Stomach smooth muscle (tissue), 2 donors: ENCODE data around the gene HACL1.

ENCODE experiments used
- H3K27ac ChIP-seq: one replicate; pipeline ENCODE4 v1.7.0; 2013; ENCODE audit warnings: mild to moderate bottlenecking, low read length, inconsistent platforms
- H3K27me3 ChIP-seq, 2 donors: one replicate each; pipeline ENCODE4 v1.7.0; 2013; ENCODE audit warnings: low read length in 2 of 2; ENCODE audit not compliant: insufficient read depth in 2 of 2, control insufficient read depth in 1 of 2
- H3K36me3 ChIP-seq, 2 donors: one replicate each; pipeline ENCODE4 v1.7.0; 2013; ENCODE audit warnings: low read length in 2 of 2; ENCODE audit not compliant: control insufficient read depth in 2 of 2, insufficient read depth in 2 of 2
- H3K4me1 ChIP-seq: one replicate; pipeline ENCODE4 v1.7.0; 2013; ENCODE audit warnings: low read length; ENCODE audit not compliant: control insufficient read depth, insufficient read depth
- H3K4me3 ChIP-seq, 2 donors: one replicate each; pipeline ENCODE4 v1.7.0; 2013; ENCODE audit warnings: low read length in 2 of 2
- H3K9ac ChIP-seq, 2 donors: one replicate each; pipeline ENCODE4 v1.7.0; 2013; ENCODE audit warnings: low read length in 2 of 2, mild to moderate bottlenecking in 1 of 2
- H3K9me3 ChIP-seq, 2 donors: one replicate each; pipeline ENCODE4 v1.7.0; 2013; ENCODE audit warnings: low read length in 2 of 2; ENCODE audit not compliant: control insufficient read depth in 2 of 2
- donor health status: healthy.
- donor health status: Pancreatic carcinoma.

Gene HACL1

DNA sequence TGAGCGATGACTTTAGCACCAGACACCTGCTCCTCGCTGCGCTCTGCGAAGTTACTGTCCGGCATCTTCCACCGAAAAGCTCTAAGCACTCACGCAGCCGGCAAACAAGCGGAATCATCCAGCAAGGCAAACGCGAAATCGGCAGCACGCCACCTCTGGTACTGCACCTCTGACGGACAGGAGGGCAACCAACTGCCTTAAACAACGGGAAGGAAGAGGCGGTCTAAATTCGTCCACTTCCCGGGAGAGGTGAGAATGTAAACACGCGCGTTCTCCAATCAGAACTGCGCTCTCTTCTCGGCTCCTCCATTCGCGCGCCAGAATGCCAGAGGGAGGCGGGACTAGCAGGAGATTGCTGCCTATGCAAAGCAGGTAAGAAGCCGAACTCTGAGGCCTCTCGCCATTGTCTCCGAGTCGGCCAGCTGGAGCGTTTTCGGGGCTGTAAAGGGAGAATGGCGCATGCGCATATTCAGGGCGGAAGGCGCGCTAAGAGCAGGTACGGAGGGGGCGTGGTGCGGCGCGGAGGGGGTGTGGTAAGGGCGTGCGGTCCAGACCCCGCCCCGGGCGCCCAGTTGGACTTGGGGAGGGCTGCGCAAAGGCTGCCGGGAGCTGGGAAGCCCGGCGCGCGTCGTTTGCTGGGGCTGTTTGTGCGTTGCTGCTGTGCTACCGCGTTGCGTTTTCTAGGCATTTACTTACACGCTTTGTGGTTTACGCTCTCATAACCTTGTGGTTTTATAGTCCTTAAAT is at the start of gene HACL1, which contains the start of gene BTD:
Gene HACL1, minus strand, starts transcription at position 171 of the 747 bp plus-strand sequence. Its CDS starts 106 bp downstream, at position 65.
Gene BTD, plus strand, starts transcription at position 347 of the 747 bp plus-strand sequence. CDS start 33,695 bp downstream, outside the sequence.
- Histone ChIP-seq H3K9me3 (no peaks in the 10 kb centered on the region), H3K4me1 (peaks cover 22% of the 10 kb centered on the region), H3K27ac (peak within 1 kb of the TSS; percentile 84), H3K36me3 (peaks cover 6 to 11% of the 10 kb centered on the region in 2 donors), H3K27me3 (no peaks in the 10 kb centered on the region), H3K9ac (peak within 1 kb of the TSS; percentile 74 to 96), H3K4me3 (peak within 1 kb of the TSS; percentile 75 to 100)

GRCh38 chr3:15649858-15650257 is 48.5 kb upstream of the HACL1 start:
- Histone ChIP-seq H3K9me3 (no peaks in the 10 kb centered on the region), H3K27ac (no peak overlapping the region), H3K27me3 (no peaks in the 10 kb centered on the region), H3K4me3 (no peak overlapping the region), H3K4me1 (peaks cover 28% of the 10 kb centered on the region), H3K9ac (no peak overlapping the region), H3K36me3 (peaks cover 0 to under 1% of the 10 kb centered on the region in 2 donors)

DNA sequence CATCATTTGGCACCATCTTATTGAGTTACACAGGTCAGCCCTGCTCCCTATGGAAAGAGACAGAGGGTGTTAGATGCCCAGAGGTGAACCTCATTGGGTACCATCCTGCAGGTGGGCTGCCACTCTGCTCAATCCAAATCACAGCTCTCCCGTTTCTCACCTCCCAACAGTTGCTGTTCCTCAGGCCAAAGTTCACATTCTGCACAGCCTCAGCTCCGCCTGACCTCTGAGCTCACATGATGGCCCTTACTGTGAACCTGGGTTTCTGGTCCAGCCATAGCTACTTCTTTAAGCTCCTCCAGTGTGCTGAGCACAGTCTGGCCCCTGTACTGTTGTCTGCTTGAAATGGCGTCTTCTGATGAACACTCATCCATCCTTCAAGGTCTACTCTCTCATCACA is 48.0 kb upstream of the HACL1 start:
- Histone ChIP-seq H3K4me3 (no peak overlapping the region), H3K27ac (no peak overlapping the region), H3K36me3 (peaks cover 0 to 6% of the 10 kb centered on the region in 2 donors), H3K9ac (no peak overlapping the region), H3K27me3 (no peaks in the 10 kb centered on the region), H3K9me3 (no peaks in the 10 kb centered on the region), H3K4me1 (peaks cover 28% of the 10 kb centered on the region)

GRCh38 chr3:15647611-15648167 is 46.3 kb upstream of the HACL1 start:
- H3K4me1 ChIP-seq = peaks cover 25% of the 10 kb centered on the region
- H3K36me3 ChIP-seq = peaks cover 0 to 8% of the 10 kb centered on the region in 2 donors
- H3K9ac ChIP-seq = no peak overlapping the region
- H3K27ac ChIP-seq = peak overlapping the region; percentile 70
- no peak overlapping the region for H3K4me3 ChIP-seq
- H3K9me3 ChIP-seq = no peaks in the 10 kb centered on the region
- no peaks in the 10 kb centered on the region for H3K27me3 ChIP-seq

- Histone ChIP-seq H3K27ac (peak overlapping the region; percentile 70), H3K9me3 (no peaks in the 10 kb centered on the region), H3K9ac (peak overlapping the region in 1 of 2 donors; percentile 51), H3K4me1 (peaks cover 25% of the 10 kb centered on the region), H3K27me3 (no peaks in the 10 kb centered on the region), H3K36me3 (peaks cover 3 to 9% of the 10 kb centered on the region in 2 donors), H3K4me3 (peak overlapping the region; percentile 36 to 44)
Measured at GRCh38 chr3:15646851-15647511, 45.6 kb upstream of the HACL1 start.

DNA sequence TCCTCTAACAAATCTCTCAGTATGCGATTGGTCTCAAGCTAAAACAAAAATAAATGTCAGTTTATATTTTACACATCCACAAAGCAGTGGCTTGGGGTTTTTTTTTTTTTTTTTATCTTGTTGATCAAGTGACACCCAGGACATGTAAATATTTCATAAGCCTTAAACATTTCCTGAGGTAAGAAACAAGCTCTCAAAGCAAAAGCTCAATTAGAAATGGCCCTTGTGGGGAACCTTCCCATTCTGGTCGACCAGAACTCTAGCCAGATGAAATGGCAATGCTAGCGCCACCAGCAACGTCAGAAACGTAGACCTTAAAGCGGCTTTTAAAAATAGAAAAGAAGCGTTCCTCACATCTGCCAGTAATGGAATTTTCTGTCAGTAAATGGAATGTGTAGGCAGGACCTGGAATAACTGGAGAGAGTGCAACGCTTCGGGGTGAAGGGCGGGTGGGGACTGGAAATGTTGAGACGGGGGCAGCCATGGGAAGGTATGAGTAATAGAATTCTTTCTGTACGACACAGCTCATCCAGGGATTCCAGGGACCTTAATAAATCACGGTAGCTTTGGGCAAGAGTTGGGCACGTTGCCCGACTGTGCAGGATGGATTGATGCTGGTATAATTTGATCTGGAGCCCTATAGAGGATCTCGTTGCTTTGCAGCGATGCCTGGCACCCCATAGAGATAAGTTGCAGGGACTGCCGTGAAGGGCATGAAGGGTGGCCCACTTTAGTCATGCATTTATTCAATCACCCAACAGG is 44.6 kb upstream of the HACL1 start:
- Histone ChIP-seq H3K27ac (peak overlapping the region; percentile 70), H3K9me3 (no peaks in the 10 kb centered on the region), H3K4me3 (peak overlapping the region; percentile 16 to 36)

GRCh38 chr3:15645246-15645645 is 43.9 kb upstream of the HACL1 start:
- H3K27ac ChIP-seq = peak overlapping the region; percentile 70
- peak overlapping the region in 1 of 2 donors; percentile 48 for H3K9ac ChIP-seq
- no peaks in the 10 kb centered on the region for H3K27me3 ChIP-seq

More for the DNA sequence above, 44.6 kb upstream of the HACL1 start:
- H3K36me3 ChIP-seq = peaks cover 6 to 12% of the 10 kb centered on the region in 2 donors
- H3K4me1 ChIP-seq = peaks cover 25% of the 10 kb centered on the region
- H3K27me3 ChIP-seq = no peaks in the 10 kb centered on the region
- H3K9ac ChIP-seq = peak overlapping the region in 1 of 2 donors; percentile 48

DNA sequence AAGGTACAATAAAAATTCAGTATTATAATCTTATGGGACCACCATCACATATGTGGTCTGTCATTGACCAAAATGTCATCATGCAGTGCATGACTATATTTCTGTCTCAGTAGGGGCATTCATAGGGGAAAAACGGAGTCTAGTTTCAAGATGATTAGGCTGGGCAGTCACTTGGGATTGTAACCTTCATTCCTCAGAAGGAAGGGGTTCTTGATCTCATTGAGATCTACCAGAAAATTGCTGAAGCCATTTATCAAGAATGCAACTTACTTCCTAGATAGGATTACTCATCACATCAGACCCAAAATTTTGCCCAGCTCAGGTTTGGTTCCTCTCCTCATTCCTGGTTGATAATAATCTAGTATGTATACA is 37.5 kb upstream of the HACL1 start:
- H3K4me1 ChIP-seq = peaks cover 36% of the 10 kb centered on the region
- no peaks in the 10 kb centered on the region for H3K9me3 ChIP-seq
- no peak overlapping the region for H3K9ac ChIP-seq
- no peak overlapping the region for H3K4me3 ChIP-seq
- peaks cover 4 to 6% of the 10 kb centered on the region in 2 donors for H3K36me3 ChIP-seq
- no peaks in the 10 kb centered on the region for H3K27me3 ChIP-seq
- peak overlapping the region; percentile 86 for H3K27ac ChIP-seq

More at GRCh38 chr3:15645246-15645645, 43.9 kb upstream of the HACL1 start:
- Histone ChIP-seq H3K4me3 (no peak overlapping the region), H3K36me3 (peaks cover 6 to 12% of the 10 kb centered on the region in 2 donors), H3K4me1 (peaks cover 25% of the 10 kb centered on the region), H3K9me3 (no peaks in the 10 kb centered on the region)

DNA sequence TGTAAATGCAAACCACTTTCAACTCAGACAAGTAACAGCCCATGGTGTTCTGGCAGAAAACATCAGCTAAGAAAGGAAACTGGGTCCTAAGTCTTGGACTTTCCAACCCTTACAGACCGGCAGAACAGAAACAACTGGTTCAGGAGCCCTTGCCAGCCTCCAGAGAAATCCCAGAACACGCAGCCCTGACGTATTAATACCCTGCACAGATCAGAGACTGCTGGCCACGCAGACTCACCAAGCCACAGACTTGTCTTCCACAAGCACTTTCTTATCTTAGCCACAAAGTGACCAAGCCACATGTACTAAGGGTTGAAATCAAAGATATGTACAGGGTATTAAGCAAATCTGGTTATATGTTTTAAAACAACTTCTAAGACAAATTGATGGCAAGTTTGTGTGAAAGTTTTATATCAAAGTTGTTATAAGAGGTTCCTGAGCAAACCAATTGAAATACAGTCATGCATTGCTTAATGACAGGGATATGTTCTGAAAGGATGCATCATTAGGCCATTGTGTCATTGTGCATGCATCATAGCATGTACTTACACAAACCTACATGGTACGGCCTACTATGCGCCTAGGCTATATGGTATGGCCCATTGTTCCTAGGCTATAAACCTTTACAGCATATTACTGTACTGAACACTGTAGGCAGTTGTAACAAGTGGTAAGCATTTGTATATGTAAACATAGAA is 37.0 kb upstream of the HACL1 start:
- Histone ChIP-seq H3K27ac (peak overlapping the region; percentile 86), H3K9ac (no peak overlapping the region), H3K4me1 (peaks cover 39% of the 10 kb centered on the region), H3K36me3 (peaks cover 4 to 6% of the 10 kb centered on the region in 2 donors), H3K27me3 (no peaks in the 10 kb centered on the region), H3K4me3 (no peak overlapping the region), H3K9me3 (no peaks in the 10 kb centered on the region)
